ENCODE results near the gene SLC7A10.

Gene SLC7A10

DNA sequence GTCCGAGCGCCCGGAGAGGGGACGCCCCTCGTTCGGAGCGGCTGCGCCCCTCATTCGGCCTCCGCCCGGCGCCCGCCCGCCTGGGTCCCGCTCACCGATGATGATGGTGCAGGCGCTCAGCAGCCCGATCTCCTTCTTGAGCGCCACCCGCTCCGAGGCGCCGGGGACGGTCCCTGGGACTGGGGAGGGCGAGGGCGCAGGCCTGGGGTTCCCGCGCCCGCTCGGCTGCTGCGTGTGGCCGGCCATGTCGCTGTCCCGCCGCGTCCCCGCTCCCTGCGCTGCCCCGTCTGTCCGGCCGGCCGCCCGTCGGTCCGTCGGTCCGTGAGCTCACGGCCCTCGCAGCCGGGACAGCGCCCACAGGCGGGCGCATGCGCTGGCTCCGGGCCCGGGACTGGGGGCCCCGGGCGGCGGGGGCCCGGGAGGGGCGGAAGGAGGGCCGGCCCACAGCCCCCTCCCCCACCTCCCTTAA lies at the start of gene SLC7A10:
Gene SLC7A10 (minus strand): TSS at position 393 of the 469 bp plus-strand sequence. CDS start 147 bp downstream, at position 246.
- in situ Hi-C loops (cut with MboI; ENCODE audit: low sequenced_read_pairs, unreplicated experiment) = loop anchor here (25.0 kb wide), 1 partner anchor 537 kb away; no protein-coding TSS in a partner anchor
- TF ChIP-seq, protein P1, sequence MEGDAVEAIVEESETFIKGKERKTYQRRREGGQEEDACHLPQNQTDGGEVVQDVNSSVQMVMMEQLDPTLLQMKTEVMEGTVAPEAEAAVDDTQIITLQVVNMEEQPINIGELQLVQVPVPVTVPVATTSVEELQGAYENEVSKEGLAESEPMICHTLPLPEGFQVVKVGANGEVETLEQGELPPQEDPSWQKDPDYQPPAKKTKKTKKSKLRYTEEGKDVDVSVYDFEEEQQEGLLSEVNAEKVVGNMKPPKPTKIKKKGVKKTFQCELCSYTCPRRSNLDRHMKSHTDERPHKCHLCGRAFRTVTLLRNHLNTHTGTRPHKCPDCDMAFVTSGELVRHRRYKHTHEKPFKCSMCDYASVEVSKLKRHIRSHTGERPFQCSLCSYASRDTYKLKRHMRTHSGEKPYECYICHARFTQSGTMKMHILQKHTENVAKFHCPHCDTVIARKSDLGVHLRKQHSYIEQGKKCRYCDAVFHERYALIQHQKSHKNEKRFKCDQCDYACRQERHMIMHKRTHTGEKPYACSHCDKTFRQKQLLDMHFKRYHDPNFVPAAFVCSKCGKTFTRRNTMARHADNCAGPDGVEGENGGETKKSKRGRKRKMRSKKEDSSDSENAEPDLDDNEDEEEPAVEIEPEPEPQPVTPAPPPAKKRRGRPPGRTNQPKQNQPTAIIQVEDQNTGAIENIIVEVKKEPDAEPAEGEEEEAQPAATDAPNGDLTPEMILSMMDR (IDR thresholded peaks at IDR 0.05; ENCODE audit: borderline replicate concordance, control extremely low read depth, extremely low read depth, insufficient read depth, missing control alignments) = no peak
- DNase-seq (ENCODE audit: low spot score) = no peak

GRCh38 chr19:33274663-33275558 lies 49.3 kb upstream of the SLC7A10 start:
- TF ChIP-seq, protein P1 (IDR thresholded peaks at IDR 0.05; ENCODE audit: borderline replicate concordance, control extremely low read depth, extremely low read depth, insufficient read depth, missing control alignments) = no peak
- in situ Hi-C loops (cut with MboI; ENCODE audit: low sequenced_read_pairs, unreplicated experiment) = no loop called here
- no peak for DNase-seq (ENCODE audit: low spot score)

DNA sequence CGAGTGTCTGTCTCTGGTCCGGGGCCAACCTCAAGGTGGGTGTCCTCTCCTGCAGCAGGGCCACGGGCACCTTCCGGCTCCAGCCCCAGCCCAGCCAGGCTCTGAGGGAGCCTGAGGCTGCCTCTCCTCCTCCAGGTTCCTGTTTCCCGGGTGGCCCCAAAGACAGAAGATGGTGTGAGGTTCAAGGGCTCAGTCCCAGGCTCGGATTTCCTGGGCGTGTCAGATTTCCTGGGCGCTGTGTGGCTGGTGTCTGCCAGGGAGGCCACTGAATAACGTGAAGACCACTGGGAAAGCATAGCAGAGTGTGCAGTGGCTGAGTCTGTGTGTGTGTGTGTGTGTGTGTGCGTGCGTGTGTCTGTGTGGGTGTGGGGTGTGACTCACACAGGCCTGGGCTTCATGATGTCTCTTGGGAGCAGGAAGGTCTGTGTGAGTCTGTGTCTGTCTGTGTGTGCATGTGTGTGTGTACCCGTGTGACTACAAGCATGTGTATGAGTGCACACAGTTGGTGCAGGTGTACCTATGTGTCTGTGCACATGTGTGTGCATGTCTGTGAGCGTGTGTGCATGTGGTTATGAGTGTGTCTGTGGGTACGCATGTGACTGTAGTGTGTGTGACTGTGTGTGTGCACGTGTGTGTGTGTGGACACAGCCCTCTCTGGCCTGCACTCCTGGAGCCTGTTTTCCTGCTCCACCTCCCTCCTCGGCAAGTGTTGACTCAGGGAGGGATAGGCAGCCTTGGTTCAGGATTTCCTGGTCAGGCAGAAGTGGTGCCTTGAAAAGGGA lies 48.4 kb upstream of the SLC7A10 start:
- in situ Hi-C loops (cut with MboI; ENCODE audit: low sequenced_read_pairs, unreplicated experiment) = no loop called here
- no peak for DNase-seq (ENCODE audit: low spot score)
- TF ChIP-seq, protein P1 (IDR thresholded peaks at IDR 0.05; ENCODE audit: borderline replicate concordance, control extremely low read depth, extremely low read depth, insufficient read depth, missing control alignments) = no peak

GRCh38 chr19:33273065-33273736 lies 47.6 kb upstream of the SLC7A10 start:
- TF ChIP-seq, protein P1 (IDR thresholded peaks at IDR 0.05; ENCODE audit: borderline replicate concordance, control extremely low read depth, extremely low read depth, insufficient read depth, missing control alignments) = no peak
- in situ Hi-C loops (cut with MboI; ENCODE audit: low sequenced_read_pairs, unreplicated experiment) = no loop called here
- DNase-seq (ENCODE audit: low spot score) = no peak

DNA sequence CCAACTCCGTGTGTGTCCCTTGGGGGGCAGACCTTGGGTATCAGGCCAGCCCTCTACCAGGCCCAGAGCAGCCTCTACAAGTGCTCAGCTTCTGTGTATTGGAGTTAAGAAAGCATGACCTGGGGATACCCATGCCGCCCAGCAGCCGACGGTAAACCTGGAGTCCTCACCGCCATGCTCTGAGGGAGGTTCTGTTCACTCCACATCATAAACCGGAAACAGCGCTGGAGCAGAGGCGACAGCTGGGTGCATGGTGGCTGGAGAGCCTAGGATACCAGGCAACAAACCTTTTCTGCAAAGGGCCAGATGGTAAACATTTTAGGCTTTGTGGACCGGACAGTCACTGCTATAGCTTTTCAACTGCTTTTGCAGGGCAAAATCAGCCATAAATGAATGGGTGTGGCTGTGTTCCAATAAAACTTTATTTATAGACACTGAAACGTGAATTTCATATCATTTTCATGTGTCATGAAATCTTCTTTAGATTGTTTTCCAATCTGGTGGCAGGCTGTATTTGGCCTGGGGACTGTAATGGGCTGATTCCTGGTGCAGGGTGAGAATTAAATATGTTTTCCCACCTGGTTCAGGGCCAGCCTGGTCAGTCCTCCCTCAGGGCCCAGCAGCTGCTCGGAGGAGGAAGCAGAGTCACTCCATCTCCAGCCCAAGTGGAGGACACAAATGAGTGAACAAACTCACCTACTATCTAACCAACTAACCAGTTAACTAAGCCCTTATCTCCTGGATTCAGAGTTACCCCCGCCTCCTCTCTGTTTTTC lies 45.8 kb upstream of the SLC7A10 start:
- DNase-seq (ENCODE audit: low spot score) = no peak
- TF ChIP-seq, protein P1 (IDR thresholded peaks at IDR 0.05; ENCODE audit: borderline replicate concordance, control extremely low read depth, extremely low read depth, insufficient read depth, missing control alignments) = no peak
- in situ Hi-C loops (cut with MboI; ENCODE audit: low sequenced_read_pairs, unreplicated experiment) = no loop called here
